Measurements from ENCODE around the gene CCDC107.
"Not testable (repeated sequence)": the region's sequence is repeated elsewhere in the genome, so short reads cannot be mapped to it uniquely, and the experiment has no call there.

CCDC107 gene

DNA sequence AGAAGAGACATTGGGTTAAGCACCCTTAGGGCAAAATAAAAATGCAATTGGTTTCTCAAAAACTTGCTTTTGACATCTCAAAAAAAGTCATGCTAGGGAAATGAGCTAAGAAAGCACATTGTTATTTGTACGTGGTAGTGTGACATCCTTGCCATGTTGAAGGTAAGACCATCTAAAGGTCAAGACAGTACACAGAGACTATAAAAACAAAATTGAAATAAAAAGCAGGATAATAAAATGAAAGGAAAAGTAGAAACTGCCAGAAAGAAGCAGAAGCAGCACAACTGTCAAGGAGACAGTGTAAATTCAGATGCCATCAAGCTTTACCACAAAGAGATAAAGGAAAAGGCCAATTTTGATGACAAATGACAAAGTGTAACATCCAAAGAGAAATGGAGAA is 18.9 kb upstream of the CCDC107 start:
- not testable (repeated sequence) for DNase-seq

GRCh38 chr9:35639631-35640030 is 18.5 kb upstream of the CCDC107 start:
- no peak for DNase-seq

GRCh38 chr9:35640431-35640830 is 17.7 kb upstream of the CCDC107 start:
- not testable (repeated sequence) for DNase-seq

- DNase-seq, result not testable (repeated sequence)
These were observed 16.6 kb upstream of the CCDC107 start for GRCh38 chr9:35641478-35641877.

- DNase-seq, result no peak
These were observed 15.0 kb upstream of the CCDC107 start for GRCh38 chr9:35643046-35643445.

DNA sequence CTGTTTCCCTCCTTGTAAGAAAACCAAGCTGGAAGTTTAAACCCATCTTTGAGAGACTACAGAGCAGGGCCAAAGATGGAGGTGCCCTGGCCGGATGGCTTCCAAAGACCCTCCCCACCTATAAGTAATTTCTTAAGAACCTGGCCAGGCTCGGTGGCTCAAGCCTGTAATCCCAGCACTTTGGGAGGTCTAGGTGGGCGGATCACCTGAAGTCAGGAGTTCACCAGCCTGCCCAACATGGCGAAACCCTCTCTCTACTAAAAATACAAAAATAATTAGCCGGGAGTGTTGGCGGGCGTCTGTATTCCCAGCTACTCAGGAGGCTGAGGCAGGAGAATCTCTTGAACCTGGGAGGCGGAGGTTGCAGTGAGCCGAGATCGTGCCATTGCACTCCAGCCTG is 12.4 kb upstream of the CCDC107 start:
- not testable (repeated sequence) for DNase-seq

- DNase-seq, result peak; percentile 80
These were observed 11.9 kb upstream of the CCDC107 start for GRCh38 chr9:35646153-35646532.

DNA sequence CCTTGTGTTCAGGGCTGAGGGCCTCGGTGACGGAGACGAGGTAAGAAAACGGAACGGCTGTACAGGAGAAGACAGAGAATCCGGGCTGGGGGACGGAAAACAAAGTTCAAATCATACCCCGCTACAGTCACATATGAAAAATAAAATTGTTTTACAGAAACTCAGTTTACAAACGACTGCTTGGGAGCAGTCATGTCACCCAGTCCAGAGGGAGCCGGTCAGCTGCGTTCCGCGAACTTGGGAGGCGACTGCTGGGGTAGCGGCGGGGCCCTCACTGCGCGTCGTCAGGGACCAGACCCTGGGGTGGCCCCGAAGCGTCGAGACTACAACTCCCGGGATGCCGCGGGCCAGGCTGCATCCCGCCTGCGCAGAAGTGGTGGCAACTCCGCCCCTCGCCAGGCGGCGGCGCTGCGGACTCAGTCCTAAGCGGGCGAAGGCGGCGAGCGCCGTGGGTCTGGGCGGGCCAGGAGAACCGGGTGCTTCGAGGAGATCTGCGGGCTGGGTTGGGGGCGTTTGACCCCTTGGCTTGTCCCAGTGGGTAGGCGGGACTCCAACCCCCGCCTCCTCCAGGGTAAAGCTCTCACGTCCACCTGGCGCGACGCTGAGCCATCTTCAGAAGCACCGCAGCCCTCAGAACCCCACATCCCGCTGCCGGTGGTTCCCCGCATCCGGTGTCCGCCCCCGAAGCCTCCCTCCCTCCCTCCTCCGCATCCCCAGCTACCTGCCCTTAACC is 11.4 kb upstream of the CCDC107 start:
- DNase-seq, result peak; percentile 92

- DNase-seq, result no peak
These were observed 8.4 kb upstream of the CCDC107 start for GRCh38 chr9:35649431-35650340.

DNA sequence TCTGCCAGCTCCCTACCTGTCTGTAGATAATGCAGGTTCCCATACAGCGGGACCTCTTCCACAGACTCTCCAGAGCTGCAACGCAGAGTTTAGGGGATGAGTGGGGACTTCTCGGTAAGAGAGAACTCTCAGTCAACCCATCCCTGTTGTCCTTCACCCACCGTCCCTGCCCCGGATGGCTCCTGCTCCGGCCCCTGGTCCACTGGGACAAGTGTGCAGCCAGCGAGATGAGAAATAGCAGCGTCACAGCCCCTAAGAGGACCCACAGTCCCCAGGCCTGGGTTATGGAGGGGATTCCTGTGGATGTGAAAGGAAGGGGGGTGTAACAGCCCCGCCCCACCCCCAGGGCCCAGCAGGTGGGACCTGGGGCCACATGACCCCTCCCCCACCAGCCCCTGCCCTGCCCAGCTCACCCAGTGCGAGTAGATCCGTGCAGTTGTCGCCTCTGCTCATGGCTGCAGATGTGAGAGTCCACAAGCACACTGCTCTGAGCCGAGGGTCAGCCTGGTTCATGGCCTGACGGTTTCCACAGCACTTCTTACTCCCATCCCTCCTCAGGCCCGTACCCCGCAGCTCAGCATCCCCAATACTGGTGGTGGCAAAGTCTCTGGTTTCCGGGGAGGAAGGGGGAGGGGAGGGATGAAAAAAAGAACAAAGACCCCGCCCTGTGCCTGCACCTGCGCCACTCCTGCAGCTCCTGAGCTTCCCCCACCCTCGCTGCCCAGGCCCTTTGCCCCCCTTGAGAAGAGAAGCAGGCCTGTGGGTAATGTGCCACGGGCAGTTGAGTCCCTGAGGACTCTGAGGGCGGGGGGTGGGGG is 7.5 kb upstream of the CCDC107 start, which contains the start of gene SIT1:
TSS of gene SIT1 (minus strand) at position 591 of the 818 bp plus-strand sequence. CDS start at position 513, 78 bp downstream.
- DNase-seq, result no peak

GRCh38 chr9:35651956-35652828 is 5.9 kb upstream of the CCDC107 start:
- no peak for DNase-seq

DNA sequence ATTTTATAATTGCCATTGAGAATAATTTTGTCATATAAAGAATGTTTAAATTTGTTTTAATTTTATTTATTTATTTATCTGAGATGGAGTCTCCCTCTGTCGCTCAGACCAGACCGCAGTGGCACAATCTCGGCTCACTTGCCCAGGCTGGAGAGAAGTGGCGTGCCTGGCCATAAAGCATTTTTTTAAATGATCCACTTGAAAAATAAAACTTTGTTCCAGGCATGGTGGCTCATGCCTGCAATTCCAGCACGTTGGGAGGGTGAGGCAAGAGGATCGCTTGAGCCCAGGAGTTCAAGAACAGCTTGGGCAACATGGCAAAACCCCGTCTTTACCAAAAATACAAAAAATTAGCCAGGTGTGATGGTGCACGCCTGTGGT is 5.3 kb upstream of the CCDC107 start:
- no peak for DNase-seq

DNA sequence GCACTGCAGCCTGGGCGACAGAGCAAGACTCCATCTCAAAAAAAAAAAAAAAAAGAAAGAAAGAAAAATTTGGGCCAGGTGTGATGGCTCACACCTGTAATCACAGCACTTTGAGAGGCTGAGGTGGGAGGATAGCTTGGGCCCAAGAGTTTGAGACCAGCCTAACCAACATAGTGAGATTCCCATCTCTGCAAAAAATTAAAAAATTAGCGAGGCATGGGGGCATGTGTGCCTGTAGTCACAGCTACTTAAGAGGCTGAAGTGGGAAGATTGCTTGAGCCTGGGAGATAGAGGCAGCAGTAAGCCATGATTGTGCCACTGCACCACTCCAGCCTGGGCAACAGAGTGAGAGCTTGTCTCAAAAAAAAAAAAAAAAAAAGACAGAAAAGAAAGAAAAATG is 4.5 kb upstream of the CCDC107 start:
- DNase-seq, result no peak

GRCh38 chr9:35656348-35656747 is 1.7 kb upstream of the CCDC107 start:
- DNase-seq, result peak; percentile 30

DNA sequence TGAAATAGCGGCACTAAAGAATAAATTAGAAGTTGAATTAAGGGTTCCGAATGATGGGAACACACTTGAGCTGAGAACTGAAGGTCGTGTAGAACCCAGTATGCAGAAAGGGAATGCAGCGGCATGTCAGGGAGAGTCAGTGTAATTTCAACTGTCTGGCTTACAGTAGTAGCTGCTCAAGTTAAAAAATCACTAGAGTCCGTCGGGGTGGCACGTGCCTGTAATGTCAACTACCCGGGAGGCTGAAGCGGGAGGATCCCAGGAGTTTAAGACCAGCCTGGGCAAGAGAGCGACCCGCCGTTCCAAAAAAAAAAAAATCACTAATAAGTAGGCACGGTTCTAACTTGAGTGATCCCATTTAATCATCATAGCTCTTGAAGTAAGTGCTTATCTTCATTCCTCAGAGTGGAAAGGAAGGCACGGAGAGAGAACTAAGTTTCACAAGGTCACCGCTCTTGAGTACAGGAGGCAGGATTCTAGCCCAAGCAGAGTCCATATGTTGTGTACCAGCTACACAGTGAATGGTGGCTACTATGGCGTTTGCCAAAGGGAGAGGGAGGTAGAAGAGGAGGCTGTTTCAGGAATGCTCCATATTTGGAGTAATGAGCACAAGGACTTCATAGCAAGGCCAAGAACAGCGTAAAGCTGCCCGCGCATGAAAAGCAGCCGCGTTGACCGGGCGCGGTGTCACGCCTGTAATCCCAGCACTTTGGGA is 1.1 kb upstream of the CCDC107 start:
- DNase-seq, result peak; percentile 64

DNA sequence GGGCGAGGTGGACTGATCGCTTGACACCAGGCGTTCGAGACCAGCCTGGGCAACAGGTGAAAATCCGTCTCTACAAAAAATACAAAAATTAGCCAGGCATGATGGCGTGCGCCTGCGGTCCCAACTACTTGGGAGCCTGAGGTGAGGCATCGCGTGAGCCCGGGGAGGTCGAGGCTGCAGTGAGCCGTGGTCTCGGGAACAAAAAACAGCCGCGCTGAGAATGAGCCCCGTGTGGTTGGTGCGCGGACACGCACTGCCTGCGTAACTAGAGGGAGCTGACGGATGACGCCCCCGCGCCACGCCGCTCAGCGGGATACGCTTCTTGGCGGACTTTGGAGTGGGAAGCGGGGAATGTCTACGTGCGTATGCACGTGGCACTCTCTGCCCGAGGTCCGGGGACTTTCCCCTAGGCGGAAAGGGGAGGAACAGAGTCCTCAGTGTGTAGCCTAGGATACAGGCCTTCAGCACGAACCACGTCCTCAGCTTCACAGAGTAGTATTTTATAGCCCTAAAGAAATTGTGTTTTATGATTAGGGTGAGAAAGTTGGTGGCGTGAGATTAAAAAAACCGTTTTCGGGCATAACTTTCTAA is 451 bp upstream of the CCDC107 start, which contains the start of gene RMRP:
TSS of gene RMRP (minus strand) at position 474 of the 591 bp plus-strand sequence.
- DNase-seq, result peak; percentile 99

DNA sequence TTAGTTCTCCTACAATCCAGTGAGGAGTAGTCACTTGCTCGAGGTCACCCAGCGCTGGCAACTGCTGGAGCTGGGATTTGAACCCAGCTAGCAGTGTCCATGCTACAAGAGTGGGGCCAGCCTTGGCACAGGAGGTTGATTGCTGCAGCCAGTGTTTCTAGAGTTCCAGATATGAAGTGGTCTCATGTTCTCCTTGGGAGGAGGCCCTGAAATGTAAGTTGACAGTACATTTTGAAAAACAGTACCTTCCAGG is 802 bp downstream of the CCDC107 start:
- no peak for DNase-seq

GRCh38 chr9:35659340-35659739 is 1.2 kb downstream of the CCDC107 start:
- DNase-seq, result no peak

DNA sequence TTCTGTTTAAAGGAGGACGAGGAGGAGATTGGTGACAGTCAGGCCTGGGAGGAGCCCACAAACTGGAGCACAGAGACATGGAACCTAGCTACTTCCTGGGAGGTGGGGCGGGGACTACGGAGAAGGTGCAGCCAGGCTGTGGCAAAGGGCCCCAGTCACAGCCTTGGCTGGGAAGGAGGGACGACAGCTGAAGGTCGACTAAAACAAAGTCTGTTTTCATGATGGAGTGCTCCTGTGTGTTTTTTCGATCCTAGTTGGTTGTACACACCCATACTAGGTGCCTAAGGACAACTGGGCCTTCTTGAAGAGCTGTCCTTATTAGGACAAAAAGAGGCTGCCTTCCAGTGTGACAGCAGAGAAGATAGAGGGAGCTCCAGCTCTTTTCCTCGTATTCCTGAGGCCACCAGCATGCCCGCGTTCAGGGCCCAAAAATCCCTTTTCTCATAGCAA is 2.9 kb downstream of the CCDC107 start:
- DNase-seq, result no peak

GRCh38 chr9:35661756-35662350 is 3.8 kb downstream of the CCDC107 start:
- DNase-seq, result no peak

GRCh38 chr9:35662437-35662836 is 4.3 kb downstream of the CCDC107 start:
- DNase-seq, result no peak

Data from NCI-H146 (cell line).